ENCODE results near the gene NLRC4. TPM values are rescaled to one million over a fixed set of nuclear protein-coding genes. Genes with fewer than 3 reads are reported as not detected.
"Not testable (repeated sequence)": the region's sequence is repeated elsewhere in the genome, so short reads cannot be mapped to it uniquely, and the experiment has no call there.

NLRC4 gene
- total and polyA plus RNA-seq, 2 of the 4 experiments (the other 2 are of a cell fraction) = not detected

GRCh38 chr2:32275790-32276189, 11.1 kb upstream of the NLRC4 start:
- H3K4me1 ChIP-seq (ENCODE audit: control insufficient read depth, insufficient read depth, low read length); H3K9me3 ChIP-seq (ENCODE audit: control insufficient read depth, insufficient read depth, low read length); H2BK15ac ChIP-seq (ENCODE audit: low read depth, low read length); H3K27ac ChIP-seq (ENCODE audit: insufficient read depth, low read length); H3K18ac ChIP-seq (ENCODE audit: low read depth, low read length); BruUV-seq (replicated peaks); POLR2A ChIA-PET (ENCODE audit: unreplicated experiment); H4K8ac ChIP-seq (ENCODE audit: low read depth in 2 of 2, low read length in 2 of 2); H2BK120ac ChIP-seq (ENCODE audit: low read depth, low read length); H3K4ac ChIP-seq (ENCODE audit: low read depth, low read length); DNase-seq; H3K56ac ChIP-seq (ENCODE audit: extremely low read depth, insufficient read depth, low read length); H2BK20ac ChIP-seq (ENCODE audit: low read depth, low read length); H4K20me1 ChIP-seq (ENCODE audit: insufficient read depth, low read length); CTCF ChIA-PET; in situ Hi-C loops (cut with MboI; ENCODE audit: low sequenced_read_pairs); H3K27me3 ChIP-seq (ENCODE audit: control insufficient read depth, insufficient read depth, low read length); H2AFZ ChIP-seq (replicated peaks; ENCODE audit: low read length, poor library complexity); H2AK5ac ChIP-seq (ENCODE audit: low read depth, low read length); H3K4me3 ChIP-seq (ENCODE audit: insufficient read depth, low read depth, low read length); intact Hi-C loops (cut with micrococcal nuclease); H3K36me3 ChIP-seq (ENCODE audit: control insufficient read depth, insufficient read depth, low read length); H4K91ac ChIP-seq (ENCODE audit: insufficient read depth, low read depth, low read length); H3K9ac ChIP-seq (ENCODE audit: low read depth, low read length); dilution Hi-C loops (cut with HindIII; ENCODE audit: low sequenced_read_pairs, unreplicated experiment); H3K23ac ChIP-seq (ENCODE audit: low read depth, low read length); H2BK5ac ChIP-seq (ENCODE audit: low read depth, low read length, poor library complexity, severe bottlenecking); H4K5ac ChIP-seq (ENCODE audit: low read depth, low read length); H2AK9ac ChIP-seq (replicated peaks; ENCODE audit: low read depth, low read length, poor library complexity); H3K14ac ChIP-seq (replicated peaks; ENCODE audit: low read depth, low read length); H3K9me1 ChIP-seq (ENCODE audit: insufficient read depth, low read length); ATAC-seq (ENCODE audit: low read depth); H3K79me1 ChIP-seq (ENCODE audit: low read depth in 1 of 2, low read length in 2 of 2); H3K4me2 ChIP-seq (ENCODE audit: low read depth, low read length): not testable (repeated sequence)
- WGBS, 2 experiments (ENCODE audit: extremely low coverage in 2 of 2, insufficient read length in 1 of 2) = no CpG with 5 or more reads among the region's 7 CpGs
